Naive thymus-derived CD4-positive, alpha-beta T cell (primary cell): ENCODE measurements around the gene KRTAP12-3. TPM values are rescaled to one million over a fixed set of nuclear protein-coding genes. Genes with fewer than 3 reads are reported as not detected.
A peak's percentile ranks its signal among the peaks of the same experiment; 100 is the strongest.
"Not testable (repeated sequence)": the region's sequence is repeated elsewhere in the genome, so short reads cannot be mapped to it uniquely, and the experiment has no call there.

Source experiments
- ATAC-seq: fragments of 150-1000 bp; cut with Tn5 transposase; 2 replicates; pipeline ENCODE4 v1.10.0; 2021; ENCODE audit warnings: mild to moderate bottlenecking, moderate library complexity
- CTCF ChIA-PET: fragments of 350-600 bp; sonication (Branson Sonifier 250); formaldehyde crosslinking; loops from one replicate; lab custom pipeline; 2021; ENCODE audit warnings: antibody characterized with exemption; lab: Charles Lee
- POLR2A ChIA-PET: fragments of 350-600 bp; sonication (Branson Sonifier 250); formaldehyde crosslinking; loops from one replicate; lab custom pipeline; 2021; ENCODE audit warnings: antibody characterized with exemption, inconsistent platforms; lab: Charles Lee
- DNase-seq, 9 donors: peaks; one replicate each; pipeline versions ENCODE4 v3.0.0 to v3.0.0-alpha.2; 2020 to 2022; ENCODE audit warnings: mixed read lengths in 1 of 9
- H3K27ac ChIP-seq: one replicate; pipeline ENCODE4 v1.7.0; 2013; ENCODE audit warnings: mild to moderate bottlenecking, low read depth, low read length, moderate library complexity
- H3K27me3 ChIP-seq, 2 donors: one replicate each; pipeline ENCODE4 v1.7.0; 2013; ENCODE audit warnings: low read length in 2 of 2, mild to moderate bottlenecking in 2 of 2, moderate library complexity in 2 of 2; ENCODE audit not compliant: control insufficient read depth in 2 of 2, insufficient read depth in 2 of 2
- H3K36me3 ChIP-seq, 3 experiments: 1 replicate in 2 of 3; 2 replicates in 1 of 3; pipeline ENCODE4 v1.7.0; 2013; ENCODE audit warnings: low read length in 3 of 3, mild to moderate bottlenecking in 3 of 3, moderate library complexity in 1 of 3; ENCODE audit not compliant: insufficient read depth in 3 of 3, control insufficient read depth in 2 of 3
- H3K4me1 ChIP-seq, 2 donors: one replicate each; pipeline ENCODE4 v1.7.0; 2013; ENCODE audit warnings: low read length in 2 of 2, mild to moderate bottlenecking in 2 of 2, moderate library complexity in 1 of 2; ENCODE audit not compliant: control insufficient read depth in 2 of 2, insufficient read depth in 2 of 2
- H3K4me3 ChIP-seq: 2 replicates; pipeline ENCODE4 v1.7.0; 2013; ENCODE audit warnings: mild to moderate bottlenecking, low read length
- H3K9me3 ChIP-seq, 3 experiments: 1 replicate in 2 of 3; 2 replicates in 1 of 3; pipeline ENCODE4 v1.7.0; 2013; ENCODE audit warnings: low read length in 3 of 3; ENCODE audit not compliant: control insufficient read depth in 2 of 3
- H3K27ac Mint-ChIP-seq, 9 donors: one replicate each; pipeline ENCODE4 v1.8.0; 2020 to 2022; ENCODE audit warnings: mixed read lengths in 9 of 9, mild to moderate bottlenecking in 8 of 9, moderate library complexity in 5 of 9, inconsistent platforms in 2 of 9
- H3K27me3 Mint-ChIP-seq, 5 donors: one replicate each; pipeline ENCODE4 v1.8.0; 2021 to 2022; ENCODE audit warnings: mixed read lengths in 5 of 5, mild to moderate bottlenecking in 1 of 5
- H3K36me3 Mint-ChIP-seq, 5 donors: one replicate each; pipeline ENCODE4 v1.8.0; 2020 to 2022; ENCODE audit warnings: mixed read lengths in 5 of 5, mild to moderate bottlenecking in 3 of 5, inconsistent platforms in 1 of 5
- H3K4me1 Mint-ChIP-seq, 7 donors: one replicate each; pipeline ENCODE4 v1.8.0; 2020 to 2022; ENCODE audit warnings: mixed read lengths in 7 of 7, mild to moderate bottlenecking in 3 of 7, inconsistent platforms in 1 of 7
- H3K4me3 Mint-ChIP-seq, 10 donors: one replicate each; pipeline ENCODE4 v1.8.0; 2020 to 2022; ENCODE audit warnings: mild to moderate bottlenecking in 10 of 10, mixed read lengths in 10 of 10, moderate library complexity in 6 of 10, inconsistent platforms in 2 of 10
- H3K9me3 Mint-ChIP-seq, 11 donors: one replicate each; pipeline ENCODE4 v1.8.0; 2020 to 2022; ENCODE audit warnings: mixed read lengths in 11 of 11, mild to moderate bottlenecking in 4 of 11, inconsistent platforms in 1 of 11, moderate library complexity in 1 of 11
- intact Hi-C, 2 donors: fragments of 100-400 bp; cut with micrococcal nuclease; formaldehyde crosslinking; loops; one replicate each; pipeline ENCODE4 v1.15.1; 2023
- polyA plus RNA-seq, 2 donors: library from polyadenylated mRNA; unstranded; fragments of 300-500 nt; fragmentation: Illumina TruSeq; gene quantifications; one replicate each; pipeline ENCODE4 v1.2.3, GENCODE V29; 2021
- total RNA-seq, 6 experiments: library from RNA in 5 of 6; stranded (reverse) in 5 of 6; gene quantifications; 1 replicate in 5 of 6; 2 replicates in 1 of 6; pipeline ENCODE4 v1.2.3 and lab custom pipeline; 2021 to 2026

The KRTAP12-3 gene, protein sequence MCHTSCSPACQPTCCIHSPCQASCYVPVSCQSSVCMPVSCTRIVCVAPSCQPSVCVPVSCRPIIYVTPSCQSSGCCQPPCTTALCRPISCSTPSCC
- total RNA-seq: 1 to 10 TPM in 1 of 5 experiments, not detected in 4; 1.1 TPM
- not detected for polyA plus RNA-seq
- not detected for total RNA-seq (lab: John Stamatoyannopoulos, UW)

DNA sequence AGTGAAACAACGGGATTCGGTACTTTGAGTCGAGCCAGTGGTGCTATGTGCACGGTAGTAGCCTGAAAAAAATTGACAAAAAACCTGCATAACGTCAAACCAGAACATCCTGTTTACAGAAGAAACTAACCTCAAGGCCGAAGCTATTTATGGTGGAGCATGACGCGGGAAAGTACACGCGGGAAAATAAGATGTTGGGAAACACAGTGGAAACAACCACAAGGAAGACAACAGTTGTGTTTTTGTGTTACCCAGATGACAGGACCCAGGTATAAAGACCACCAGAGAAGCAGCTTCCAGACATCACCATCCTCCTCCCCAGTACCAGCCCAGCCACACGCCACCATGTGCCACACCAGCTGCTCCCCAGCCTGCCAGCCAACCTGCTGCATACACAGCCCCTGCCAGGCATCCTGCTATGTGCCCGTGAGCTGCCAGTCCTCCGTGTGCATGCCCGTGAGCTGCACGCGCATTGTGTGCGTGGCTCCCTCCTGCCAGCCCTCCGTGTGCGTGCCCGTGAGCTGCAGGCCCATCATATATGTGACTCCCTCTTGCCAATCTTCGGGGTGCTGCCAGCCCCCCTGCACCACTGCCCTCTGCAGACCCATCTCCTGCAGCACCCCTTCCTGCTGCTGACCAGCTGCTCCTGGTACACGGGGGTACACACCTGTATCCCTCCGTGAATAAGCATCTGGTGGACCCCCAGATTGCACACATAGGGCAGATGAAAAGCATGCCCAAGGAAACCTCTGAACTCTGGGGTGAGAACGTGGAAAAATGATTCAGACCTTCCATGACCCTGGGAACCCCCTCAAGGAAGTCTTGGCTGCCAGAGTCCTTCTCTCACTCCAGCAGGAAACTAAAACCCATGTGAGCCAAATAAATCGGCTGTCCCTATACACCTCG lies at the start of gene KRTAP12-3:
Gene KRTAP12-3 (plus strand): TSS at position 298 of the 906 bp plus-strand sequence. CDS start 48 bp downstream, at position 346.
- Mint-ChIP-seq H3K27me3 (peaks cover 0 to 9% (median 0%) of the 10 kb centered on the region in 5 donors), H3K9me3 (peaks cover 12 to 85% (median 45%) of the 10 kb centered on the region in 11 donors), H3K36me3 (peaks cover 11 to 72% (median 24%) of the 10 kb centered on the region in 5 donors), H3K27ac (peak within 1 kb of the TSS; percentile 87 to 98 (median 98)), H3K4me3 (peak within 1 kb of the TSS; percentile 63 to 87 (median 76)), H3K4me1 (peaks cover 47 to 73% (median 69%) of the 10 kb centered on the region in 7 donors)
- DNase-seq (peak in 8 of 9 donors; percentile 39 to 92 (median 86)), ATAC-seq (peak; percentile 83)
- Histone ChIP-seq H3K27ac (peak within 1 kb of the TSS; percentile 63), H3K27me3 (no peaks in the 10 kb centered on the region), H3K4me3 (peak within 1 kb of the TSS; percentile 46), H3K4me1 (peaks cover 55 to 64% of the 10 kb centered on the region in 2 donors), H3K9me3 (peaks cover 0 to 22% (median 12%) of the 10 kb centered on the region in 3 experiments), H3K36me3 (no peaks in the 10 kb centered on the region)
- ChIA-PET POLR2A (interaction anchor here (0.7 to 2.9 kb wide), 15 partner anchors 11 to 270 kb away, joined by 3 to 23 read pairs (median 3); partner anchors contain the start of gene KRTAP10-6), CTCF (interaction anchor here (0.5 to 1.9 kb wide), 5 partner anchors 40 to 147 kb away, joined by 3 to 9 read pairs (median 4); no protein-coding TSS in a partner anchor)
- intact Hi-C loops: loop anchor here (1.0 to 10.0 kb wide), 7 partner anchors 34 to 269 kb away; partner anchors contain the start of gene KRTAP10-5 (in 1 of the 2)

DNA sequence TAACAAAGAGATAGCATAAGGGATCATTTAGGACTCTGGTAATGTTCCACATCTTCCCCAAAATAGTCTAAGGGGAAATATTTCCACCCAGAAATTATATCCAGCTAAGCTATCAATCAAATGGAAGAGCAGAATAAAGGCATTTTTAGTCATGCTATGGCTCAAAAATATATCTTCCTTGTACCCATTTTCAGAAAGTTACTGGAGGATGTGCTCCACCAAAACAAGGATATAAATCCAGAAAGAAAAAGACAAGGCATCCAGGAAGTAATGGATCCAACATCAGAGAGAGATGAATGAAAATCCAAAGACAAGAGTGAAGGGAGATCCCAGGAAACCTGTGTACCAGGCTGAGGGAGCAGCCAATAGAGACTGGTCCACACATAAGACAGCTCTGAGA lies 48.5 kb upstream of the KRTAP12-3 start:
- no peaks in the 10 kb centered on the region for H3K36me3 ChIP-seq
- Mint-ChIP-seq H3K27ac (no peak overlapping the region), H3K27me3 (peaks cover 0 to 30% (median 6%) of the 10 kb centered on the region in 5 donors), H3K4me3 (no peak overlapping the region), H3K4me1 (peaks cover 0 to 11% (median 4%) of the 10 kb centered on the region in 7 donors), H3K9me3 (peaks cover 8 to 48% (median 20%) of the 10 kb centered on the region in 11 donors), H3K36me3 (peaks cover 8 to 14% (median 9%) of the 10 kb centered on the region in 5 donors)
- ATAC-seq: no peak
- no peaks in the 10 kb centered on the region for H3K4me1 ChIP-seq
- intact Hi-C loops: no loop called here
- ChIA-PET CTCF (no interaction called here), POLR2A (no interaction called here)
- no peaks in the 10 kb centered on the region for H3K27me3 ChIP-seq
- no peak for DNase-seq
- H3K27ac ChIP-seq: no peak overlapping the region
- no peak overlapping the region for H3K4me3 ChIP-seq
- H3K9me3 ChIP-seq: peaks cover 0 to 19% (median 0%) of the 10 kb centered on the region in 3 experiments

DNA sequence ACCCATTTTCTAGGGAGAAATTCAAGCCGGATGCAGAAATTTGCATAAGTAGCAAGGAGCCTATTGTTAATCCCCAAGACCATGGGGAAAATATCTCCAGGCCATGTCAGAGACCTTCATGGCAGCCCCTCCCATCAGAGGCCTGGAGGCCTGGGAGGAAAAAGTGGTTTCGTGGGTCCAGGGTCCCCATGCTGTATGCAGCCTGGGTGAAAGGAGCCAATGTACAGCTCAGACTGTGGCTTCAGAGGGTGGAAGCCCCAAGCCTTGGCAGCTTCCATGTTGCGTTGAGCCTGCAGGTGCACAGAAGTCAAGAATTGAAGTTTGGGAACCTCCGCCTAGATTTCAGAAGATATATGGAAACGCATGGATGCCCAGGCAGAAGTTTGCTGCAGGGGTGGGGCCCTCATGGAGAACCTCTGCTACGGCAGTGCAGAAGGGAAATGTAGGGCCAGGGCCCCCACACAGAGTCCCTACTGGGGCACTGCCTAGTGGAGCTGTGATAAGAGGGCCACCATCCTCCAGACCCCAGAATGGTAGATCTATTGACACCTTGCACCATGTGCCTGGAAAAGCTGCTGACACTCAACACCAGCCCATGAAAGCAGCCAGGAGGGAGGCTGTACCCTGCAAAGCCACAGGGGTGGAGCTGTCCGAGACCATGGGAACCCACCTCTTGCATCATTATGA lies 47.4 kb upstream of the KRTAP12-3 start:
- Mint-ChIP-seq H3K9me3 (peaks cover 8 to 39% (median 20%) of the 10 kb centered on the region in 11 donors), H3K27me3 (peaks cover 0 to 20% (median 6%) of the 10 kb centered on the region in 5 donors), H3K4me1 (peaks cover 0 to 17% (median 9%) of the 10 kb centered on the region in 7 donors), H3K36me3 (peaks cover 8 to 14% (median 9%) of the 10 kb centered on the region in 5 donors)
- H3K4me3 ChIP-seq, H3K27ac Mint-ChIP-seq, DNase-seq, H3K4me3 Mint-ChIP-seq, H3K27me3 ChIP-seq, intact Hi-C loops, H3K36me3 ChIP-seq, POLR2A ChIA-PET, ATAC-seq, H3K4me1 ChIP-seq, H3K27ac ChIP-seq: not testable (repeated sequence)
- CTCF ChIA-PET: interaction anchor here (0.9 kb wide), 1 partner anchor 45 kb away, joined by 3 read pairs; the partner anchor contains the start of gene KRTAP12-4
- H3K9me3 ChIP-seq: peaks cover 0 to 19% (median 0%) of the 10 kb centered on the region in 3 experiments

DNA sequence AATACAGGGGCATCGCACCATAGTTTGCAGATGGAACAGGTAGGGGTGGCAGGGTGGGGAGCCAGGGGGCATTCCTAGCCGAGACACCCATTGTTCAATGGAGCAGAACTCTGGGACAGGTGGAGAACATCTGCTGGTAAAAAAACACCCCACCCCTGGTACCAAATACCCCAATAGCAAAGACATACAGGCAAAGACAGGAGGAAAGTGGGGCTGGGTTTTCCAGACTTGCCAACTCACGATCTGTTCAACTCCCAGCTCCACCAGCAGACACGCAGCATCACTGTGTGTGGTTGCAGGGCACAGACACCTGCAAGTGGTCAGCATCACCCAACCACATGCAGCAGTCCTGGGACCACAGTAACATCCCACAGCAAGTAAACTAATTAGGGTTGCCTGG lies 46.2 kb upstream of the KRTAP12-3 start:
- ChIA-PET CTCF (no interaction called here), POLR2A (no interaction called here)
- Mint-ChIP-seq H3K27ac (peak overlapping the region in 1 of 9 donors; percentile 47), H3K9me3 (peaks cover 8 to 34% (median 18%) of the 10 kb centered on the region in 11 donors), H3K36me3 (peaks cover 8 to 14% (median 9%) of the 10 kb centered on the region in 5 donors), H3K4me1 (peaks cover 5 to 28% (median 18%) of the 10 kb centered on the region in 7 donors), H3K27me3 (peaks cover 0 to 11% (median 2%) of the 10 kb centered on the region in 5 donors), H3K4me3 (no peak overlapping the region)
- ATAC-seq (no peak), DNase-seq (no peak)
- H3K4me3 ChIP-seq: no peak overlapping the region
- peaks cover 0 to 19% (median 0%) of the 10 kb centered on the region in 3 experiments for H3K9me3 ChIP-seq
- intact Hi-C loops: no loop called here
- no peaks in the 10 kb centered on the region for H3K27me3 ChIP-seq
- H3K36me3 ChIP-seq: no peaks in the 10 kb centered on the region
- no peak overlapping the region for H3K27ac ChIP-seq
- peaks cover 3 to 10% of the 10 kb centered on the region in 2 donors for H3K4me1 ChIP-seq

DNA sequence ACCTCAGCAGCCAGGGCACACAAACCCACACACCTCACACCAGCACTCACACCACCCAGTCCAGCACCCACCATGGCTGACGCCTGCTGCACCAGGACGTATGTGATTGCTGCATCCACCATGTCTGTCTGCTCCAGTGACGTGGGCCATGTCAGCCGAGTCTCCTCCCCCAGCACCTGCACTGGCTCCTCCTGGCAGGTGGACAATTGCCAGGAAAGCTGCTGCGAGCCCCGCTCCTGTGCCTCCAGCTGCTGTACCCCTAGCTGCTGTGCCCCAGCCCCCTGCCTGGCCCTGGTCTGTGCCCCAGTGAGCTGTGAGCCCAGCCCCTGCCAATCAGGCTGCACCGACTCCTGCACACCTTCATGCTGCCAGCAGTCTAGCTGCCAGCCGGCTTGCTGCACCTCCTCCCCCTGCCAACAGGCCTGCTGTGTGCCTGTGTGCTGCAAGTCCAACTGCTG lies 45.7 kb upstream of the KRTAP12-3 start, which contains the start of gene KRTAP10-8:
Gene KRTAP10-8 (plus strand): TSS at position 51 of the 458 bp plus-strand sequence. CDS start 22 bp downstream, at position 73.
- intact Hi-C loops: no loop called here
- POLR2A ChIA-PET: no interaction called here

More for the DNA sequence above, 45.7 kb upstream of the KRTAP12-3 start, which contains the start of gene KRTAP10-8:
- H3K4me1 Mint-ChIP-seq: peaks cover 5 to 33% (median 23%) of the 10 kb centered on the region in 7 donors
- peaks cover 0 to 19% (median 0%) of the 10 kb centered on the region in 3 experiments for H3K9me3 ChIP-seq
- peaks cover 8 to 34% (median 18%) of the 10 kb centered on the region in 11 donors for H3K9me3 Mint-ChIP-seq
- H3K36me3 ChIP-seq: no peaks in the 10 kb centered on the region
- H3K4me3 Mint-ChIP-seq: peak within 1 kb of the TSS in 1 of 10 donors; percentile 41
- peaks cover 0 to 9% (median 0%) of the 10 kb centered on the region in 5 donors for H3K27me3 Mint-ChIP-seq
- no peak within 1 kb of the TSS for H3K27ac ChIP-seq
- DNase-seq: no peak
- H3K27ac Mint-ChIP-seq: peak within 1 kb of the TSS in 1 of 9 donors; percentile 47
- ATAC-seq: no peak
- H3K36me3 Mint-ChIP-seq: peaks cover 8 to 14% (median 9%) of the 10 kb centered on the region in 5 donors
- no peak within 1 kb of the TSS for H3K4me3 ChIP-seq
- H3K27me3 ChIP-seq: no peaks in the 10 kb centered on the region
- CTCF ChIA-PET: no interaction called here
- H3K4me1 ChIP-seq: peaks cover 7 to 15% of the 10 kb centered on the region in 2 donors
